Spleen (tissue), 7 donors: ENCODE data around the gene TTC27.

Source experiments
- POLR2A ChIP-seq, 3 donors: fragments of 450-650 bp; IDR thresholded peaks; one replicate each; pipeline ENCODE4 v1.5.1; 2017; ENCODE audit warnings: antibody characterized with exemption in 3 of 3, mild to moderate bottlenecking in 1 of 3
- POLR2AphosphoS5 ChIP-seq, 3 donors: sonication (generic); formaldehyde crosslinking; IDR thresholded peaks; one replicate each; pipeline ENCODE4 v1.5.1; 2017; ENCODE audit warnings: antibody characterized with exemption in 3 of 3
- TF ChIP-seq, protein P1 (sequence below), 11 experiments: fragments of 200-600 bp in 7 of 11; fragments of 450-650 bp in 4 of 11; sonication (generic) in 4 of 11; IDR thresholded peaks in 8 of 11; conservative IDR thresholded peaks in 3 of 11; 1 replicate in 7 of 11; 2 replicates in 4 of 11; pipeline versions ENCODE4 v1.4.0 to v1.8.0; 2016 to 2021; ENCODE audit warnings: antibody characterized with exemption in 11 of 11, inconsistent platforms in 4 of 11, mild to moderate bottlenecking in 1 of 11
- donor health status: DM: no; HTN: no; CAD: no; lungs with moderate emphysema.
- donor health status: DM: no; HTN: no; CAD: no.
- donor health status: DM: no; HTN: no; CAD: no.

DNA sequence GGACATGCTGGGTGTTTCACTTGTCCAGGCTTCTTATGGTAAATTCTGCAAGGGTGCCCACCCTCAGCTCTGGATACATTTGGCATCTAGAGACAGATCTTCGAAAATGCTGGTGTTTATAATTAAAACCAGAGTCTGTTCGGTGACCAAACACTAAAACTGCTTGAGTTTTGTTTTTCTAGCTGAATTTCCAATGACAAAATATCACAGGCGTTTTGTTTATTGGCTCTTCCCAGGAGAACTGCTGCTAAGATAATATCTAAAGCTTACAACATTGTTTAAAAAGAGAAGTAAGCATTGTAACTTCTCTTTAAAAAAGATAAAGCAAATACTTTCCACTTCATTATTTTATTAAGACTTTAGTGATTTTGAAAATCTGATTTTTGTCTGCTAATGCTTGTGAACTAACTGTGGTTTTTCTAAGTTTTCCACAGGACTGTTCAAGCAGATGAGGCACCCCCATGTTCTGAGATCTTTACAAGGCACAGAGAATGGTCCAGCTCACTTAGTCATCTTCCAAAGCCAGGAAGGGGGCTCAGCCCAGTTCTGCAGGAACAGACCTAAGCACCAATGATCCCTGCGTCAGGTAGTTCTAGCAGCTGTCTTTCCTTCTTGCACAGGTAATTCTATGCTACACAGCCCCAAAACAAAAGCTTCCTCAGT lies 224.1 kb downstream of the TTC27 start:
- TF ChIP-seq, protein P1, sequence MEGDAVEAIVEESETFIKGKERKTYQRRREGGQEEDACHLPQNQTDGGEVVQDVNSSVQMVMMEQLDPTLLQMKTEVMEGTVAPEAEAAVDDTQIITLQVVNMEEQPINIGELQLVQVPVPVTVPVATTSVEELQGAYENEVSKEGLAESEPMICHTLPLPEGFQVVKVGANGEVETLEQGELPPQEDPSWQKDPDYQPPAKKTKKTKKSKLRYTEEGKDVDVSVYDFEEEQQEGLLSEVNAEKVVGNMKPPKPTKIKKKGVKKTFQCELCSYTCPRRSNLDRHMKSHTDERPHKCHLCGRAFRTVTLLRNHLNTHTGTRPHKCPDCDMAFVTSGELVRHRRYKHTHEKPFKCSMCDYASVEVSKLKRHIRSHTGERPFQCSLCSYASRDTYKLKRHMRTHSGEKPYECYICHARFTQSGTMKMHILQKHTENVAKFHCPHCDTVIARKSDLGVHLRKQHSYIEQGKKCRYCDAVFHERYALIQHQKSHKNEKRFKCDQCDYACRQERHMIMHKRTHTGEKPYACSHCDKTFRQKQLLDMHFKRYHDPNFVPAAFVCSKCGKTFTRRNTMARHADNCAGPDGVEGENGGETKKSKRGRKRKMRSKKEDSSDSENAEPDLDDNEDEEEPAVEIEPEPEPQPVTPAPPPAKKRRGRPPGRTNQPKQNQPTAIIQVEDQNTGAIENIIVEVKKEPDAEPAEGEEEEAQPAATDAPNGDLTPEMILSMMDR (IDR thresholded peaks at IDR 0.05 in 8 of 11, conservative IDR thresholded peaks at IDR 0.05 in 3 of 11) = no peak
- no peak for TF ChIP-seq POLR2AphosphoS5 (IDR thresholded peaks at IDR 0.05)
- no peak for TF ChIP-seq POLR2A (IDR thresholded peaks at IDR 0.05)
